A549 (cell line): ENCODE data around the gene LTF. TPM values are rescaled to one million over a fixed set of nuclear protein-coding genes. Genes with fewer than 3 reads are reported as not detected.

Source experiments
- EP300 ChIP-seq, 2 experiments: fragments of >200 bp; sonication (Bioruptor Twin); formaldehyde crosslinking; IDR thresholded peaks; 2 replicates in 1 of 2; 3 replicates in 1 of 2; pipeline ENCODE4 v1.6.1; 2016 to 2017
- HES2 ChIP-seq: fragments of >200 bp; sonication (Bioruptor Twin); formaldehyde crosslinking; IDR thresholded peaks from 2 replicates; pipeline ENCODE4 v1.6.1; 2016
- HMGXB4 ChIP-seq: fragments of 250-450 bp; sonication (Bioruptor Pico); IDR thresholded peaks from 2 replicates; pipeline ENCODE4 v1.5.0; 2021; ENCODE audit warnings: mild to moderate bottlenecking, moderate library complexity, borderline replicate concordance
- HOXA7 ChIP-seq: fragments of 250-450 bp; sonication (Bioruptor Pico); IDR thresholded peaks from 2 replicates; pipeline ENCODE4 v1.5.0; 2020; ENCODE audit warnings: mild to moderate bottlenecking, moderate library complexity
- POLR2A ChIP-seq: IDR thresholded peaks from 2 replicates; pipeline ENCODE4 v1.6.1; 2012; ENCODE audit warnings: mild to moderate bottlenecking, low read length
- REST ChIP-seq: fragments of 200-600 bp; sonication (generic); IDR thresholded peaks from 2 replicates; pipeline ENCODE4 v1.6.1; 2016; ENCODE audit warnings: antibody characterized with exemption, mild to moderate bottlenecking, moderate library complexity
- ZC3H11A ChIP-seq: fragments of 450-650 bp; IDR thresholded peaks from 2 replicates; pipeline ENCODE4 v1.6.1; 2014; ENCODE audit warnings: antibody characterized with exemption, mild to moderate bottlenecking
- polyA plus RNA-seq, 4 experiments: library from polyadenylated mRNA; depleted of rRNA in 3 of 4; stranded (reverse); fragments of >200 nt; fragmentation: RNase III in 1 of 4; extraction: RNeasy Plus Mini Kit Qiagen cat#74134 plus additional on column Dnase treatment in 1 of 4; gene quantifications; 2 replicates in 3 of 4; 3 replicates in 1 of 4; pipeline ENCODE4 v1.2.3, GENCODE V29; 2011 to 2017

LTF gene
- polyA plus RNA-seq, 2 of the 4 experiments (the other 2 are of a cell fraction) = not detected

- TF ChIP-seq REST (no peak), HMGXB4 (no peak), EP300 (IDR thresholded peaks at IDR 0.05) (no peak), HOXA7 (no peak), HES2 (no peak), ZC3H11A (no peak), POLR2A (no peak)
These were observed 78.5 kb downstream of the LTF start (continued) for GRCh38 chr3:46386205-46386604.

Other genes with a start within 250 kb of the LTF start
- not detected in 2 replicates for gene CCR3, start 222.4 kb downstream of the LTF start, polyA plus RNA-seq (2011; rRNA removed)
- not detected in 3 replicates for gene CCR3, start 222.4 kb downstream of the LTF start, polyA plus RNA-seq (2017; fragmentation: RNase III; extraction: RNeasy Plus Mini Kit Qiagen cat#74134 plus additional on column Dnase treatment)
- not detected in 2 replicates for gene CCR2, start 110.8 kb downstream of the LTF start, polyA plus RNA-seq (2011; rRNA removed)
- not detected in 3 replicates for gene CCR2, start 110.8 kb downstream of the LTF start, polyA plus RNA-seq (2017; fragmentation: RNase III; extraction: RNeasy Plus Mini Kit Qiagen cat#74134 plus additional on column Dnase treatment)
- not detected in 2 replicates for gene CCR5, start 94.0 kb downstream of the LTF start, polyA plus RNA-seq (2011; rRNA removed)
- gene CCR5, start 94.0 kb downstream of the LTF start, polyA plus RNA-seq (2017; fragmentation: RNase III; extraction: RNeasy Plus Mini Kit Qiagen cat#74134 plus additional on column Dnase treatment) = not detected in 3 replicates
- not detected in 2 replicates for gene CCRL2, start 57.6 kb downstream of the LTF start, polyA plus RNA-seq (2011; rRNA removed)
- not detected in 3 replicates for gene CCRL2, start 57.6 kb downstream of the LTF start, polyA plus RNA-seq (2017; fragmentation: RNase III; extraction: RNeasy Plus Mini Kit Qiagen cat#74134 plus additional on column Dnase treatment)
- gene RTP3, start 33.1 kb upstream of the LTF start, polyA plus RNA-seq (2011; rRNA removed) = not detected in 2 replicates
- not detected in 3 replicates for gene RTP3, start 33.1 kb upstream of the LTF start, polyA plus RNA-seq (2017; fragmentation: RNase III; extraction: RNeasy Plus Mini Kit Qiagen cat#74134 plus additional on column Dnase treatment)
- gene LRRC2, start 101.4 kb upstream of the LTF start, polyA plus RNA-seq (2011; rRNA removed) = 0.03 TPM in 1 of 2 replicates, not detected in the other
- not detected in 3 replicates for gene LRRC2, start 101.4 kb upstream of the LTF start, polyA plus RNA-seq (2017; fragmentation: RNase III; extraction: RNeasy Plus Mini Kit Qiagen cat#74134 plus additional on column Dnase treatment)
- gene FAM240A, start 147.6 kb upstream of the LTF start, polyA plus RNA-seq (2011; rRNA removed) = not detected in 2 replicates
- not detected in 3 replicates for gene FAM240A, start 147.6 kb upstream of the LTF start, polyA plus RNA-seq (2017; fragmentation: RNase III; extraction: RNeasy Plus Mini Kit Qiagen cat#74134 plus additional on column Dnase treatment)
- 2.3 and 3.6 TPM in 2 replicates for gene ALS2CL, start 228.8 kb upstream of the LTF start, polyA plus RNA-seq (2011; rRNA removed)
- gene ALS2CL, start 228.8 kb upstream of the LTF start, polyA plus RNA-seq (2017; fragmentation: RNase III; extraction: RNeasy Plus Mini Kit Qiagen cat#74134 plus additional on column Dnase treatment) = 3.3 to 4.0 TPM (median 3.9 TPM) in 3 replicates
- gene TMIE, start 236.5 kb upstream of the LTF start, polyA plus RNA-seq (2011; rRNA removed) = 0.12 and 0.21 TPM in 2 replicates
- gene TMIE, start 236.5 kb upstream of the LTF start, polyA plus RNA-seq (2017; fragmentation: RNase III; extraction: RNeasy Plus Mini Kit Qiagen cat#74134 plus additional on column Dnase treatment) = 0.09 TPM in 1 of 3 replicates, not detected in the others